ENCODE data around the gene ADORA2B.

Gene ADORA2B

GRCh38 chr17:15952916-15953790 lies 8.2 kb downstream of the ADORA2B start:
- no peak for DNase-seq (ENCODE audit: low read depth in 4 of 4, low spot score in 1 of 4)

- DNase-seq (ENCODE audit: low read depth in 4 of 4, low spot score in 1 of 4) = no peak
These were observed 9.3 kb downstream of the ADORA2B start for GRCh38 chr17:15954222-15954621.

GRCh38 chr17:15955793-15956541 lies 11.0 kb downstream of the ADORA2B start:
- DNase-seq (ENCODE audit: low read depth in 4 of 4, low spot score in 1 of 4) = no peak

- DNase-seq (ENCODE audit: low read depth in 4 of 4, low spot score in 1 of 4) = peak in 1 of 4 experiments; percentile 16
These were observed 12.3 kb downstream of the ADORA2B start for GRCh38 chr17:15957206-15957605.

- no peak for DNase-seq (ENCODE audit: low read depth in 4 of 4, low spot score in 1 of 4)
These were observed 12.8 kb downstream of the ADORA2B start for GRCh38 chr17:15957608-15958307.

GRCh38 chr17:15958484-15958854 lies 13.5 kb downstream of the ADORA2B start:
- DNase-seq (ENCODE audit: low read depth in 4 of 4, low spot score in 1 of 4) = no peak

GRCh38 chr17:15963670-15964110 lies 18.8 kb downstream of the ADORA2B start:
- no peak for DNase-seq (ENCODE audit: low read depth in 4 of 4, low spot score in 1 of 4)

- no peak for DNase-seq (ENCODE audit: low read depth in 4 of 4, low spot score in 1 of 4)
These were observed 20.6 kb downstream of the ADORA2B start for GRCh38 chr17:15965528-15965927.

- DNase-seq (ENCODE audit: low read depth in 4 of 4, low spot score in 1 of 4) = no peak
These were observed 21.4 kb downstream of the ADORA2B start for GRCh38 chr17:15966183-15966878.

- no peak for DNase-seq (ENCODE audit: low read depth in 4 of 4, low spot score in 1 of 4)
These were observed 21.9 kb downstream of the ADORA2B start for GRCh38 chr17:15966879-15967248.

- DNase-seq (ENCODE audit: low read depth in 4 of 4, low spot score in 1 of 4) = no peak
These were observed 22.9 kb downstream of the ADORA2B start for GRCh38 chr17:15967706-15968399.

GRCh38 chr17:15969463-15969862 lies 24.5 kb downstream of the ADORA2B start:
- no peak for DNase-seq (ENCODE audit: low read depth in 4 of 4, low spot score in 1 of 4)

GRCh38 chr17:15970500-15970899 lies 25.6 kb downstream of the ADORA2B start:
- no peak for DNase-seq (ENCODE audit: low read depth in 4 of 4, low spot score in 1 of 4)

- DNase-seq (ENCODE audit: low read depth in 4 of 4, low spot score in 1 of 4) = no peak
These were observed 26.3 kb downstream of the ADORA2B start for GRCh38 chr17:15971098-15971678.

GRCh38 chr17:15971882-15972281 lies 27.0 kb downstream of the ADORA2B start:
- no peak for DNase-seq (ENCODE audit: low read depth in 4 of 4, low spot score in 1 of 4)

GRCh38 chr17:15972497-15972951 lies 27.6 kb downstream of the ADORA2B start:
- no peak for DNase-seq (ENCODE audit: low read depth in 4 of 4, low spot score in 1 of 4)

GRCh38 chr17:15973016-15973415 lies 28.1 kb downstream of the ADORA2B start:
- no peak for DNase-seq (ENCODE audit: low read depth in 4 of 4, low spot score in 1 of 4)

- DNase-seq (ENCODE audit: low read depth in 4 of 4, low spot score in 1 of 4) = no peak
These were observed 28.9 kb downstream of the ADORA2B start for GRCh38 chr17:15973834-15974233.

- DNase-seq (ENCODE audit: low read depth in 4 of 4, low spot score in 1 of 4) = no peak
These were observed 33.0 kb downstream of the ADORA2B start for GRCh38 chr17:15977894-15978293.

GRCh38 chr17:15978606-15979005 lies 33.7 kb downstream of the ADORA2B start:
- no peak for DNase-seq (ENCODE audit: low read depth in 4 of 4, low spot score in 1 of 4)
